HepG2 (cell line): Measurements from ENCODE around the gene DOLK. TPM values are rescaled to one million over a fixed set of nuclear protein-coding genes. Genes with fewer than 3 reads are reported as not detected.

Experiments used
- ATAC-seq: fragments of 200-7000 bp; cut with Tn5 transposase; 3 replicates; pipeline ENCODE4 v1.9.1; 2020; ENCODE audit warnings: mild to moderate bottlenecking, moderate library complexity
- BruUV-seq: library from RNA; stranded (reverse); fragments of 400-500 nt; replicated peaks from 2 replicates; lab custom pipeline; 2021; lab: Mats Ljungman, UMichigan
- CTCF ChIA-PET: fragments of 300-600 bp; formaldehyde crosslinking; extraction: SDS; loops from one replicate; lab custom pipeline; 2021; ENCODE audit warnings: low total read pairs, inconsistent platforms, low intra/inter-chr PET ratio; lab: Yijun Ruan, JAX
- POLR2A ChIA-PET: fragments of 350-600 bp; sonication (Branson Sonifier 250); formaldehyde crosslinking; loops from one replicate; lab custom pipeline; 2020; ENCODE audit warnings: antibody characterized with exemption, inconsistent platforms; lab: Yijun Ruan, JAX
- DNase-seq: peaks from one replicate; pipeline ENCODE4 v3.0.0-alpha.2; 2015; ENCODE audit warnings: low spot score
- FAIRE-seq: peaks from 3 replicates; lab custom pipeline; 2011; peaks lifted over from hg19 to GRCh38; lab: Jason Lieb, UNC
- H2AFZ ChIP-seq: one replicate; pipeline ENCODE4 v1.6.1; 2011; ENCODE audit warnings: low read length, inconsistent platforms
- H3K27ac ChIP-seq: fragments of 300-600 bp; 3 replicates; pipeline ENCODE4 v1.8.0; 2011; ENCODE audit warnings: mixed run types, mild to moderate bottlenecking, mixed read lengths, low read length, inconsistent platforms; ENCODE audit not compliant: insufficient read depth; ENCODE audit errors: extremely low read length
- H3K27me3 ChIP-seq, 2 experiments: fragments of 200-600 bp in 1 of 2; 2 replicates in 1 of 2; 3 replicates in 1 of 2; pipeline versions ENCODE4 v1.6.0 to v1.8.0; 2011; ENCODE audit warnings: low read length in 2 of 2, mild to moderate bottlenecking in 2 of 2, moderate library complexity in 2 of 2, inconsistent platforms in 1 of 2; ENCODE audit not compliant: insufficient read depth in 2 of 2, control insufficient read depth in 1 of 2
- H3K36me3 ChIP-seq, 2 experiments: fragments of 200-600 bp in 1 of 2; replicated peaks in 1 of 2; 2 replicates in 1 of 2; 3 replicates in 1 of 2; pipeline versions ENCODE4 v1.5.1 to v1.8.0; 2011; ENCODE audit warnings: low read length in 2 of 2, inconsistent platforms in 1 of 2; ENCODE audit not compliant: insufficient read depth in 2 of 2, control insufficient read depth in 1 of 2
- H3K4me1 ChIP-seq: 2 replicates; pipeline ENCODE4 v1.5.1; 2012; ENCODE audit warnings: low read length, inconsistent platforms; ENCODE audit not compliant: insufficient read depth
- H3K4me2 ChIP-seq: 2 replicates; pipeline ENCODE4 v1.6.0; 2011; ENCODE audit warnings: low read depth, low read length, inconsistent platforms
- H3K4me3 ChIP-seq, 3 experiments: fragments of 200-600 bp in 1 of 3; sonication (generic), shearing (Covaris generic) in 1 of 3; replicated peaks in 1 of 3; 2 replicates each; pipeline ENCODE4 v1.5.1; 2011 to 2016; ENCODE audit warnings: low read length in 3 of 3, inconsistent platforms in 2 of 3, low read depth in 2 of 3, mild to moderate bottlenecking in 2 of 3, control low read depth in 1 of 3, mixed read lengths in 1 of 3; ENCODE audit not compliant: insufficient read depth in 1 of 3
- H3K79me2 ChIP-seq: one replicate; pipeline ENCODE4 v1.6.1; 2011; ENCODE audit warnings: low read length, inconsistent platforms; ENCODE audit not compliant: insufficient read depth
- H3K9ac ChIP-seq: 2 replicates; pipeline ENCODE4 v1.6.0; 2011; ENCODE audit warnings: mild to moderate bottlenecking, low read depth, low read length, inconsistent platforms; ENCODE audit not compliant: insufficient read depth
- H3K9me3 ChIP-seq: 2 replicates; pipeline ENCODE4 v1.5.1; 2012; ENCODE audit warnings: mild to moderate bottlenecking, low read length
- H4K20me1 ChIP-seq: 2 replicates; pipeline ENCODE4 v1.6.0; 2011; ENCODE audit warnings: inconsistent platforms, mild to moderate bottlenecking, low read length, moderate library complexity; ENCODE audit not compliant: insufficient read depth
- DPF2 ChIP-seq: sonication (generic); formaldehyde crosslinking; IDR thresholded peaks from 2 replicates; pipeline ENCODE4 v1.4.0; 2020; ENCODE audit warnings: mild to moderate bottlenecking, low read depth, missing genetic modification reagents, borderline replicate concordance
- MIXL1 ChIP-seq: IDR thresholded peaks from 2 replicates; pipeline ENCODE4 v1.6.1; 2016
- THYN1 ChIP-seq: sonication (generic); formaldehyde crosslinking; IDR thresholded peaks from 2 replicates; pipeline ENCODE4 v1.8.1; 2023; ENCODE audit warnings: low read depth, mild to moderate bottlenecking, moderate library complexity, missing genetic modification reagents, borderline replicate concordance
- ZMYM2 ChIP-seq: sonication (generic); formaldehyde crosslinking; IDR thresholded peaks from 2 replicates; pipeline ENCODE4 v1.8.0; 2022; ENCODE audit warnings: mild to moderate bottlenecking, missing genetic modification reagents
- WGBS: methylation state at CpG from one replicate; pipeline ENCODE4 v1.1.6; 2017; ENCODE audit warnings: low lambda C conversion rate; 5-methylcytosine and 5-hydroxymethylcytosine counted together
- in situ Hi-C: cut with HindIII; loops from 2 replicates; pipeline ENCODE4 v1.10.0; 2017; ENCODE audit warnings: low pct_unique_long_range_greater_than_20kb; ENCODE audit not compliant: extremely low pct_ligation_motif_present
- intact Hi-C: fragments of 100-400 bp; cut with micrococcal nuclease; formaldehyde crosslinking; loops from one replicate; pipeline ENCODE4 v1.10.0; 2022; ENCODE audit not compliant: unreplicated experiment
- polyA plus RNA-seq, 8 experiments: library from polyadenylated mRNA; depleted of rRNA in 3 of 8; stranded (reverse) in 7 of 8; unstranded in 1 of 8; fragments of >200 nt; fragmentation: Illumina TruSeq in 4 of 8; extraction: Trizol in 4 of 8; gene quantifications; 2 replicates each; pipeline versions ENCODE4 v1.2.1 to v1.2.3, GENCODE V29; 2011 to 2016; ENCODE audit warnings: low read depth in 4 of 8, missing spikeins in 1 of 8, mixed read lengths in 1 of 8; ENCODE audit not compliant: insufficient read depth in 1 of 8
- total RNA-seq, 5 experiments: library from RNA; depleted of rRNA; stranded (reverse); fragments of >200 nt; fragmentation: Illumina TruSeq; extraction: Trizol; gene quantifications; 2 replicates each; pipeline ENCODE4 v1.2.3, GENCODE V29; 2016; ENCODE audit warnings: low read depth in 1 of 5
- TF ChIP-seq, protein P1 (sequence below): sonication (generic); formaldehyde crosslinking; IDR thresholded peaks from 2 replicates; pipeline ENCODE4 v1.9.0; 2022; ENCODE audit warnings: missing genetic modification reagents, mild to moderate bottlenecking, borderline replicate concordance
- TF ChIP-seq, protein P2 (sequence below): sonication (generic); formaldehyde crosslinking; IDR thresholded peaks from 2 replicates; pipeline ENCODE4 v1.5.1; 2020; ENCODE audit warnings: mild to moderate bottlenecking, missing genetic modification reagents, moderate library complexity

The DOLK gene
- total and polyA plus RNA-seq, 2 of the 13 experiments (the other 11 are each of a cell fraction or from before 2014, with no cell fraction given): 15.4 to 18.7 TPM

DNA sequence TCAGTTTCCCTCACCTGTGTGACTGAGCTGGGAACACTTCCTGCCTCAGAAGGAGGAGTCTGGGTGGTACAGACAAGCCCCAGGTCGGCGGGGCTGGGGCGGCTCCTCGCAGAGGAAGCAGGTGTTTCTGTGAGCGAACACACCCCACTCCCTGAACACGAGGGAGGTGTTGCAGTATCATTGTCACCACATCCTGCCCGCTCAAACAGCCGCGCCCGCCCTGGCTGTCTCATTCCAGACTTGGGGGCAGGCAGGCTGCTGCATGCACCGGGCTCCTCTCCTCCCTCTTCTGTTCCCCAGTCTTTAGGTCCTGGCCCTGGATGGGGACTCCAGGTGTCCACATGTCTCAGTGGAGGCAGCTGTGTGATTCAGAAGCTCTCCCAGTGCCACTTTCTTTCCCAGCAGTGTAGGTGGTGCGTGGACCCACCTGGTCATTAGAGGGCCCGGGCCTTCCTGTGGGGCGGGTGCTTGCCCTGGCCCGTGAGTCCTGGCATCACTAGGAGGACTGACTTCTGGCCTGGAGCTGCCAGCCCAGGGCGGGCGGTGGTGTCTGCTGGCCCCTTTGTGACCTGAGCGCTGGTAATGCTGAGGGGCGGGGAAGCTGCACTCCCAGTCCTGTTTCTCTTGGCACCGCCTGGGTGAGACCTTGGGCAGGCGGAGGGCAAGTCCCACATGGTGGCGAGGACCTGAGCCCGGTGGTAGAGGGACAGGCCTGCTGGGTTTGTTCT, 44.9 kb downstream of the DOLK start:
- Histone ChIP-seq H3K79me2 (peaks cover 4% of the 10 kb centered on the region), H3K4me3 (no peak overlapping the region), H3K9ac (no peak overlapping the region), H2AFZ (no peak overlapping the region), H3K36me3 (peaks cover 6 to 24% of the 10 kb centered on the region in 2 experiments), H3K27me3 (no peaks in the 10 kb centered on the region), H3K27ac (no peak overlapping the region)
- ATAC-seq (no peak), FAIRE-seq (no peak), DNase-seq (no peak)
- POLR2A ChIA-PET: no interaction called here
- intact Hi-C loops: no loop called here
- CTCF ChIA-PET: no interaction called here
- TF ChIP-seq, protein P1, sequence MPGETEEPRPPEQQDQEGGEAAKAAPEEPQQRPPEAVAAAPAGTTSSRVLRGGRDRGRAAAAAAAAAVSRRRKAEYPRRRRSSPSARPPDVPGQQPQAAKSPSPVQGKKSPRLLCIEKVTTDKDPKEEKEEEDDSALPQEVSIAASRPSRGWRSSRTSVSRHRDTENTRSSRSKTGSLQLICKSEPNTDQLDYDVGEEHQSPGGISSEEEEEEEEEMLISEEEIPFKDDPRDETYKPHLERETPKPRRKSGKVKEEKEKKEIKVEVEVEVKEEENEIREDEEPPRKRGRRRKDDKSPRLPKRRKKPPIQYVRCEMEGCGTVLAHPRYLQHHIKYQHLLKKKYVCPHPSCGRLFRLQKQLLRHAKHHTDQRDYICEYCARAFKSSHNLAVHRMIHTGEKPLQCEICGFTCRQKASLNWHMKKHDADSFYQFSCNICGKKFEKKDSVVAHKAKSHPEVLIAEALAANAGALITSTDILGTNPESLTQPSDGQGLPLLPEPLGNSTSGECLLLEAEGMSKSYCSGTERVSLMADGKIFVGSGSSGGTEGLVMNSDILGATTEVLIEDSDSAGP (CRISPR knock-in tag): 0 out of 2 replicates have a peak, but pooled peaks have one; percentile 33
- TF ChIP-seq, protein P2, sequence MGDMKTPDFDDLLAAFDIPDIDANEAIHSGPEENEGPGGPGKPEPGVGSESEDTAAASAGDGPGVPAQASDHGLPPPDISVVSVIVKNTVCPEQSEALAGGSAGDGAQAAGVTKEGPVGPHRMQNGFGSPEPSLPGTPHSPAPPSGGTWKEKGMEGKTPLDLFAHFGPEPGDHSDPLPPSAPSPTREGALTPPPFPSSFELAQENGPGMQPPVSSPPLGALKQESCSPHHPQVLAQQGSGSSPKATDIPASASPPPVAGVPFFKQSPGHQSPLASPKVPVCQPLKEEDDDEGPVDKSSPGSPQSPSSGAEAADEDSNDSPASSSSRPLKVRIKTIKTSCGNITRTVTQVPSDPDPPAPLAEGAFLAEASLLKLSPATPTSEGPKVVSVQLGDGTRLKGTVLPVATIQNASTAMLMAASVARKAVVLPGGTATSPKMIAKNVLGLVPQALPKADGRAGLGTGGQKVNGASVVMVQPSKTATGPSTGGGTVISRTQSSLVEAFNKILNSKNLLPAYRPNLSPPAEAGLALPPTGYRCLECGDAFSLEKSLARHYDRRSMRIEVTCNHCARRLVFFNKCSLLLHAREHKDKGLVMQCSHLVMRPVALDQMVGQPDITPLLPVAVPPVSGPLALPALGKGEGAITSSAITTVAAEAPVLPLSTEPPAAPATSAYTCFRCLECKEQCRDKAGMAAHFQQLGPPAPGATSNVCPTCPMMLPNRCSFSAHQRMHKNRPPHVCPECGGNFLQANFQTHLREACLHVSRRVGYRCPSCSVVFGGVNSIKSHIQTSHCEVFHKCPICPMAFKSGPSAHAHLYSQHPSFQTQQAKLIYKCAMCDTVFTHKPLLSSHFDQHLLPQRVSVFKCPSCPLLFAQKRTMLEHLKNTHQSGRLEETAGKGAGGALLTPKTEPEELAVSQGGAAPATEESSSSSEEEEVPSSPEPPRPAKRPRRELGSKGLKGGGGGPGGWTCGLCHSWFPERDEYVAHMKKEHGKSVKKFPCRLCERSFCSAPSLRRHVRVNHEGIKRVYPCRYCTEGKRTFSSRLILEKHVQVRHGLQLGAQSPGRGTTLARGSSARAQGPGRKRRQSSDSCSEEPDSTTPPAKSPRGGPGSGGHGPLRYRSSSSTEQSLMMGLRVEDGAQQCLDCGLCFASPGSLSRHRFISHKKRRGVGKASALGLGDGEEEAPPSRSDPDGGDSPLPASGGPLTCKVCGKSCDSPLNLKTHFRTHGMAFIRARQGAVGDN (CRISPR knock-in tag): peak; percentile 9; the same call in 1 of the 2 replicates
- no peak for TF ChIP-seq ZMYM2 (CRISPR knock-in tag)
- no peak for TF ChIP-seq MIXL1 (CRISPR knock-in tag)
- no peak for TF ChIP-seq THYN1 (CRISPR knock-in tag)
- no peak for TF ChIP-seq DPF2
- TF ChIP-seq, all 625 proteins: peak for 2
- Histone ChIP-seq H3K4me2 (no peak overlapping the region), H3K4me1 (peaks cover 32% of the 10 kb centered on the region), H3K9me3 (no peaks in the 10 kb centered on the region), H4K20me1 (no peaks in the 10 kb centered on the region)
- 92% methylated on average over 12 of the region's 23 CpGs for WGBS
- in situ Hi-C loops: no loop called here
- BruUV-seq: no TSS peak
